NCI-H1417 treated with DMSO at 0.1 percent for 48 hours (cell line): ENCODE results near the gene FGF22.
"Not testable (repeated sequence)": the region's sequence is repeated elsewhere in the genome, so short reads cannot be mapped to it uniquely, and the experiment has no call there.

Source experiments
- DNase-seq: peaks from one replicate; lab custom pipeline; 2025; lab: John Stamatoyannopoulos, UW

FGF22 gene

DNA sequence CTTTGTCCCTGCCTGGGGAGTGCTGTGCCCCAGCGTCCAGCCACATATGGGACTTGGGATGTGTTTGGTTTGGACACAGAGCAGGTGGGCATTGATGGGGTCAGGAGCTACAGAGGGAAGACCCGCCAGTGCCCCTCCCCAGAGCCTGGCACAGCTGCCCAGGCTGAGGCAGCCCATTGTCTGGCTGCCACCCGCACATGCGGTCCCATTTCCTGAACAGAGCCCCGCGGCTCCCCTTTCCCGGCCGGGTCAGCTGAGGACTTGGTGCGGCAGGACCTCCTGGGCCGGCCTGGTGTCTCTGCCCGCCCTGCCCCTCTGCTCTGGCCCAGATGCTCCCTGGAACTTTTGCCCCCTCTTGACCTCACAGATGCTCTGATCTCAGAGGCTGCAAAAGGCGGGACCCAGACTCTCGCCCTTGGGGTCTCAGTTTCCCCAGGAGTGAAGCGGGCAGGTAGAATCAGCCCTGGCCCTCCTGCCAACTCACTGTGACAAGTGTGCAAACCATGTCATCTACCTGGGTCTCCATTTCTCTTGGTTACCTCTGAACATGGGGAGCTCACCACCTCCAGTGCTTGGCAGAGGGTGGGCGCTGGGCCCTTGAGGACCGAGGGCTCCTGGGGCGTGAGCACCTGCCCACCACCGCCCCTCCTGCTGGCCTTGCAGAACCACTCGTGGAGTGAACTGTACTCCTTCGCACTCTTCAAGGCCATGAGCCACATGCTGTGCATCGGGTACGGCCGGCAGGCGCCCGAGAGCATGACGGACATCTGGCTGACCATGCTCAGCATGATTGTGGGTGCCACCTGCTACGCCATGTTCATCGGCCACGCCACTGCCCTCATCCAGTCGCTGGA, 32.2 kb upstream of the FGF22 start:
- no peak for DNase-seq

DNA sequence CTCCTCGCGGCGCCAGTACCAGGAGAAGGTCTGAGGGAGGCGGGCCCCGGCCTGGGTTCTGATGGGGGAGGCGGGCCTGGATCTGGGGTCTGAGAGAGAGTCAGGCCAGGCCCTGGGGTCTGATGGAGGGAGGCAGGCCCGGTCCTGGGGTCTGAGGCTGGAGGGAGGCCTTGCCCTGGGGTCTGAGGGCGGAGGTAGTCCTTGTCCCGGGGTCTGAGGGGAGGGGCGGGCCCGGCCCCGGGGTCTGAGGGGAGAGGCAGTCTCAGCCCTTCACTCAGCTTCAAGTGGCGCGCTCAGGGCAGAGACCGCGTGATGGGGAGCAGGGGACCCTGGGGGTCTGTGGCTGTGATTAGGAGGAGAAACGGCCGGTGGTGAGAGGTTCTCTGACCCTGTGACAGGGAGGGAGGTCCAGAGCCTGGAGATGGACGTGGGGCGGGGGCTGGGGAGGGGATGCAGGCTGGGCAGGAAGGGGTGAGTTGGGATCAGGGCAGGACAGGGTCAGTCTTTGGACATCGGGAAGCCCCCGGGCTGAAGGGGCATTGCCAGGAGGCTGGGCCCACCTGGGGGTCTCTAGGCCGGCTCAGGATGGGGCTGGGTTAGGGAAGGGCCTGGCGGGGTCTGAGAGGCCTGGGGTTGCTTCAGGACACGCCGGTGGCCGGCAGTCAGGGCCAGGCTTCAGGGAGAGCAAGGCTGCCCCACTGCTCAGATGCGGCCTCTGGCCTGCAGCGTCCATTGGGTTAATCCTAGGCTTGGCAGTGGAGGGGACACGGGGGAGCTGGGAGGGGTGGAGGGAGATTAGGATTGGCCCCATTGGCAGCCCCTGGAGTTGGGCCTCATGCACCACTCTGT, 31.3 kb upstream of the FGF22 start:
- no peak for DNase-seq

DNA sequence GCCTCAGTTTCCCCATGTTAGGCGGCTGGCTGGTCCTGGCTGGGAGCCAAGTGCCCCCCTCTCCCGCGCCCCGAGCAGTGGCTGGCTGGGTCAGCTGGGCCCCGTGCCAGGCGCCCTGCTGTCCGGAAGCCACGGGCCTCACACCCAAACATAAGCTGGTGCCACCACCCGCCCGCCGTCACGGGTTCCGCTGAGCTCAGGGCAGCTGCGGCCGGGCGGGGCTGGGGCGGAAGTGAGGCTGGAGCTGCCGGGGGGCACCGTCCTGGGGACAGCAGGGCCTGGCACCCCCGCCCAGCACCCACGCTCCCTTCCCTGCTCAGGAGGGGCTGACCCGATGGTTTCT, 30.7 kb upstream of the FGF22 start:
- no peak for DNase-seq

DNA sequence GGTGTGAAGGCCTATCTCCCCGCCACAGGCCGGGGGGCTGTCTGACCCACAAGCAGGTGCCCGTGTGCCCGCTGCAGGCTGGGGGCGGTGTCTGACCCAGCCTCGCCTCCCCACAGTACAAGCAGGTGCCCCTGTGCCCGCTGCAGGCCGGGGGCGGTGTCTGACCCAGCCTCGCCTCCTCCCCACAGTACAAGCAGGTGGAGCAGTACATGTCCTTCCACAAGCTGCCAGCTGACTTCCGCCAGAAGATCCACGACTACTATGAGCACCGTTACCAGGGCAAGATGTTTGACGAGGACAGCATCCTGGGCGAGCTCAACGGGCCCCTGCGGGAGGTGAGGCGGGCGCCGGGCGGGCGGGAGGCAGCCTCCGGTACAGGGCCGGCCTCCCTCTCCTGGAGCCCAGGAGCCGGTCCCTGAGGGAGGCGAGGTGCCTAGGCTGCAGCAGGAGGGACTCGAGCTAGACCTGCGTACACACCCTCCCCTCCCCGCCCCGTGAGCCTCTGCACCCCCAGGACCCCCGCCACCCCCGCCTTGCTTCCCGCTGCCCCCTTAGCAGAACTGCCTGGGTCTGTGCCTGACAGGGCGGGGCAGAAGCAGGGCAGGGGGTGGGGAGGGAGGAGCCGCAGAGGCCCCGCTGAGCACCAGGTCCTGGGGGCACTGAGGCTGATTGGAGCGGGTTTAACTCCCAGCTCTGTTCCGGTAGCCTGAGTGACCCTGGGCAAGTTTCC, 29.4 kb upstream of the FGF22 start:
- no peak for DNase-seq

DNA sequence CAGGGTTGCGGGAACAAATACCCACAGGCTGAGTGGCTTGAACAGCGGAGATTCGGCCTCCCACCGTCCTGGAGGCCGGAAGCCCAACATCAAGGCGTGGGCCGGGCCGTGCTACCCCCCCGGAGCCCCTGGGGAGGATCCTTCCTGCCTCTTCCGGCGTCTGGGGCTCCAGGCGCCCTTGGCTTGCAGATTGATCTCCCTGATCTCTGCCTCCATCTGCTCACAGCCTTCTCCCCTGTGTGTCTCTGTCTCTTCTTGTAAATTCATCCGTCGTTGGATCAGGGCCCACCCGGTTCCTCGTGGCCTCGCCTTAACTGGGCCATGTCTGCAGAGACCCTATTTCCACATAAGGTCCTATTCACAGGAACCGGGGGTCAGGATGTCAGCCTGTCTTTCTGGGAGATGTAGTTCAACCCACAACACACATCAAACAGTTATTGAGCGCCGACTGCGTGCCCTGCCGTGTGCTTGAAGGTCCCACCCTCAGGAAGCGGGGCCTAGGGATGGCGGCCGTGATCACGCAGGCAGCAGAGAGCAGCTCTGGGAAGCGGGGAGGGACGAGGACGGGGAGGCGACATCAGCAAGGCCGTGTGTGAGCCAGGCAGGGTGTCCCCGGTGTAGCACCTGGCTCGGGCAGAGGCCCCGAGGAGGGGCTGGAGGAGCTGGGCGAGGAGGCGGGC, 28.7 kb upstream of the FGF22 start:
- no peak for DNase-seq

DNA sequence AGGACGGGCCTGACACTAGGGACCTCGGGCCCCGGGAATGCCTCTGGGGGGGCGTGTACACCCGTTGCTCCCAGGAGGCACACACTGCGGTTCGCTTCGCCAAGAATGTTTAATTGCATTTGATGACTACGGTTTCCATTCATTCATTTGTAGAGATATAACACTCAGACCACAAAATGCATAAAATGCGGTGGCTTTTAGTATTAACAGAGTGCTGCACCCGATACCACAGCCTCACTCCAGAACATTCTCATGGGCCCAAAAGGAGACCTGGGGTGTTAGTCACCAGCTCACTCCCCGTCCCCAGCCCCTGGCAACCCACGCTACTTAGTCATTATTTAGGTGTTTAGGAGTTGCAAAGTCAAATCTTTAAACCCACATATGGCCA, 28.2 kb upstream of the FGF22 start:
- no peak for DNase-seq

DNA sequence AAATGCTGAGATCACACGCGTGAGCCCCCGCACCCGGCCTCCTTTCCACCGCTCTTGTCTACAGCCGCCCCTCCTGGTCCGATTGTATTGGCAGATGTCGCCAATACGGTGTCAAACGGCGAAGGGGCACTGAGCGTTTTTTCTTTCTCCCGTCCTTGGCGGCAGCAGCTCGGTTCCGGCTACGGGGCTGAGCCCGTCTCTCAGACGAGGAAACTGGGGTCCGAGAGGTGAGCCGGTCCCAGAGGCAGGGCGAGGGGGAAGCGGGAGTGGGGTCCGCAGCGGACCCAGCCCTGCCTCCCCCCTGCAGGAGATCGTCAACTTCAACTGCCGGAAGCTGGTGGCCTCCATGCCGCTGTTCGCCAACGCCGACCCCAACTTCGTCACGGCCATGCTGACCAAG, 26.7 kb upstream of the FGF22 start:
- DNase-seq = no peak

DNA sequence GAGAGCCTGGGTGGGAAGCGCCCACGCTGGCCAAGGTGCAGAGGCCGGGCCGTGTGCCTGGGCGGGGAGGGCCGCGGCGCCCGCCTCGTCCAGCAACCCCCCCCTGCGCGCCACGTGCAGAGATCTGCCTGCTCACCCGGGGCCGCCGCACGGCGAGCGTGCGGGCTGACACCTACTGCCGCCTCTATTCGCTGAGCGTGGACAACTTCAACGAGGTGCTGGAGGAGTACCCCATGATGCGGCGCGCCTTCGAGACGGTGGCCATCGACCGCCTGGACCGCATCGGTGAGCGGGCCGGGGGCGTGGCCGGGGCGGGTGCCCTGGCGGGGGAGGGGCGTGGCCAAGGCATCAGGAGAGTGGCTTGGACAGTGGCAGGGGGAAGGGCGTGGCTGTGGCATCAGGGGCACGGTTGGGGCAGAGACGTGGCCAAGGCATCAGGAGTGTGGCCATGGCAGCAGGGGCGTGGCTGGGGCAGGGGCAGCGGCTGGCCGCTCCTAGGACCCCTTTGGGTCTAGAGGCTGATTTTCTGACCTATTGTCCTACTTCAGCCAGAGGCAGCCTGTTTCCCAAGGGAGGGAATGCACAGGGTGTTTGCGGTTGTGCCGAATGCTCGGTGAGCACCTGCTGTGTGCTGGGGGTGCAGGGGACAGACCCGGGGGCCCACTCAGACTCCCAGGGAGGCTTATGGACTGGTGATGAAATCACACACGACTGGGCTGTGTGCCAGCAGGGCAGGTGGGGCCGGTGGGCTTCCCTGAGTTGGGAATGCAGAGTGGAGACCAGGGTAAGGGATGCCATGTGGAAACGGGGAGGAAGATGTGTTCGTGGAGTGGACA, 25.7 kb upstream of the FGF22 start:
- DNase-seq = no peak

DNA sequence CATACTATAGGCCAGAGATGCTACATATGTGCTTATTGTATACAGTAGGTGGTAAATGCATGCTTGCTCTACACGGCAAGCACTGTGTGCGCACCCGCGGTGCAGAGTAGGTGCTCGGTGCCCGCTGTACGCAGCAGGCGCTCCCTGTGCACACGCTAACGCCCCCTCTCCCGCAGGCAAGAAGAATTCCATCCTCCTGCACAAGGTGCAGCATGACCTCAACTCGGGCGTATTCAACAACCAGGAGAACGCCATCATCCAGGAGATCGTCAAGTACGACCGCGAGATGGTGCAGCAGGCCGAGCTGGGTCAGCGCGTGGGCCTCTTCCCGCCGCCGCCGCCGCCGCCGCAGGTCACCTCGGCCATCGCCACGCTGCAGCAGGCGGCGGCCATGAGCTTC, 24.1 kb upstream of the FGF22 start:
- no peak for DNase-seq

DNA sequence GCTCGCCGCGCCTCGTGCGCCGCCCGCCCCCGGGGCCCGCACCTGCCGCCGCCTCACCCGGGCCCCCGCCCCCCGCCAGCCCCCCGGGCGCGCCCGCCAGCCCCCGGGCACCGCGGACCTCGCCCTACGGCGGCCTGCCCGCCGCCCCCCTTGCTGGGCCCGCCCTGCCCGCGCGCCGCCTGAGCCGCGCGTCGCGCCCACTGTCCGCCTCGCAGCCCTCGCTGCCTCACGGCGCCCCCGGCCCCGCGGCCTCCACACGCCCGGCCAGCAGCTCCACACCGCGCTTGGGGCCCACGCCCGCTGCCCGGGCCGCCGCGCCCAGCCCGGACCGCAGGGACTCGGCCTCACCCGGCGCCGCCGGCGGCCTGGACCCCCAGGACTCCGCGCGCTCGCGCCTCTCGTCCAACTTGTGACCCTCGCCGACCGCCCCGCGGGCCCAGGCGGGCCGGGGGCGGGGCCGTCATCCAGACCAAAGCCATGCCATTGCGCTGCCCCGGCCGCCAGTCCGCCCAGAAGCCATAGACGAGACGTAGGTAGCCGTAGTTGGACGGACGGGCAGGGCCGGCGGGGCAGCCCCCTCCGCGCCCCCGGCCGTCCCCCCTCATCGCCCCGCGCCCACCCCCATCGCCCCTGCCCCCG, 23.5 kb upstream of the FGF22 start:
- no peak for DNase-seq

DNA sequence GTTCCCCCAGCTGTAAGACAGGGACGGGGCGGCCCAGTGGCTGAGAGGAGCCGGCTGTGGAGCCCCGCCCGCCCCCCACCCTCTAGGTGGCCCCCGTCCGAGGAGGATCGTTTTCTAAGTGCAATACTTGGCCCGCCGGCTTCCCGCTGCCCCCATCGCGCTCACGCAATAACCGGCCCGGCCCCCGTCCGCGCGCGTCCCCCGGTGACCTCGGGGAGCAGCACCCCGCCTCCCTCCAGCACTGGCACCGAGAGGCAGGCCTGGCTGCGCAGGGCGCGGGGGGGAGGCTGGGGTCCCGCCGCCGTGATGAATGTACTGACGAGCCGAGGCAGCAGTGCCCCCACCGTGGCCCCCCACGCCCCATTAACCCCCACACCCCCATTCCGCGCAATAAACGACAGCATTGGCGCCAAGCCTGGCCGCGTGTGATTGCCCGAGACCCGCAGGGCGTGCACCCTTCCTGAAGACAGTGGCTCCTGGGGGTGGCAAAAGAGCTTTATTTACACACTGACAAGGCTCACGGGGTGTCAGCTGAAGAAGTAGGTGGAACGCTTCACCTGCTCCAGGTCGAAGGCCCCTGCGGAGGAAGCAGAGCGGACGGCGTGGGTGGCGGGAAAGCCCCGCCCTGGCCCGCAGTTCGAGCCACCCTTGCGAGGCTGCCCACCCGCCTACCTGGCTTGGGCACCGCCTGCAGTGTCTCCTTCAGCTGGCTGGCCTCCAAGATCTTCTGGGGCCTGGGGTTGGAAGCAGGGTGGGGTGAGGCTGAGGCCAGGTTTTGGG, 22.7 kb upstream of the FGF22 start:
- no peak for DNase-seq

DNA sequence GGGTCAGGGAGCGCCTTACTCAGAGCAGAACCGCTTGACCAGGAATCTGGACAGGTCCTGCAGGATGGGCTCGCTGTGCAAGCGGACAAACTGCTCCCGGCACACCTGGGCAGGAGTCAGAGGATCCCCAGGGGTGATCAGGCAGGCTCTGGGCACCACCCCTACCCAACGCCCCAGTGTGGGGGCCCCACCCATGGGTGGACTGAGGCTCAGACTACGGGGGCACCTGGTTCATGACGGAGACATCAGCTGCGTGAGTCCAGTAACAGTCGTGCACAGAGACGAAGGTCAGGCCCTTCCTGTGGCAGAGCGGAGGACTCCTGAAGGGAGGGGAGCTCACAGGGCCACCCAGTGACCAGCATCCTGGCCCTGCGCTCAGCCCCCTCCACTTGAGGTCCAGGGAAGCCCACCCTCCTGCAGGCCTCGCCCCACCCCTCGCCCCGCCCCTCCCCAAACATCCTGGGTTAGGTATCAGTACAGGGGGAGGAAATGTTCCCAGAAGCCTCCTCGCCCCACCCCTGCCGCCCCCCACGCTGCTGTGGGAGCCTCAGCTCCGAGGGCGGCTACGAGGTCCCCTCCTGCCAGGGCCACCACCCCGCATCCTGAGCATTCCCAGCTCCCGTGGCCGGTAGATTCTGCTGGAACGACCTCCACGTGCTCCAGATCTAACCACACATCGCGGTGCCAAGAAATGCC, 22.0 kb upstream of the FGF22 start:
- no peak for DNase-seq

DNA sequence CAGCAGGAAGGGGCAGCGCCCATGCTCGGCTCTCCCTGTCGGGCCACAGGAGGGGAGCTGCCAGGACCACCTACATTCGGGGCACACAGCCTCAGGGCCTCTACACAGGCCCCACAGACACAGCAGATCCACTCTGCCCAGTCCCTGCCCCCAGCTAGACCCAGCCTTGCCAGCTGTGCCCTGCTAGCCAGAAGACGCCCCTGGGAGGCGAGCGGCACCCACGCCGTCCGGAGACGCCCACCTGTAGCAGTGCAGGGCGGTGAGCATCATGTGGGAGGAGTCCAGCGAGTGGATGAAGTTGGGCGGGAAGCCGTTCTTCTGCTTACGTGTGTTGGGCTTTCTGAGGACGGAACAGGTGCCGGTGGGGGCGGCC, 21.4 kb upstream of the FGF22 start:
- no peak for DNase-seq

DNA sequence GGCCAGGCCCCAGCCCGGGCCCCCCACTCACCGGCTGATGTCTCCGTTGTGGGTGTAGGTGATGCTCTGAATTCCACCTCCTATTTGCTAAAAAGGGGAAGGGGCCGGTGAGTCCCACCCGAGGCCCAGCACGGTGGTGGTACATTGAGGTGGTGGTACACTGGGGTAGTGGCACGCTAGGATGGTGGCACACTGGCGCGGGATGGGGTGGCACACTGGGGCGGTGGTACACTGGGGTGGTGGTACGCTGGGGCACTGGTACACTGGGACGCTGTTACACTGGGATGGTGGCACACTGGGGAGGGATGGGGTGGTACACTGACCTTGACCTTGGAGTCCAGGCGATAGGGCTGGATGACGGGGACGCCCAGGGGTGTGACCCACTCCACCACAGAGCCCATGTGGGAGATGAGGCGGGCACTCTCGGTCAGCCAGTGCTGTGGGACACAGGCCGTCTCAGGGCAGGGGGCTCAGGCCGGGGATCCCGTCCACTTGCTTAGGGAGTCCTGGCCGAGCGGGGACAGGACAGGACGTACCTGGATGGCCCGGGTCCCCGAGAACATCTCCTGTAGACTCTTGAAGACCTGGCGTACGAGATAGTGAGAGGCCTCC, 20.9 kb upstream of the FGF22 start:
- no peak for DNase-seq

DNA sequence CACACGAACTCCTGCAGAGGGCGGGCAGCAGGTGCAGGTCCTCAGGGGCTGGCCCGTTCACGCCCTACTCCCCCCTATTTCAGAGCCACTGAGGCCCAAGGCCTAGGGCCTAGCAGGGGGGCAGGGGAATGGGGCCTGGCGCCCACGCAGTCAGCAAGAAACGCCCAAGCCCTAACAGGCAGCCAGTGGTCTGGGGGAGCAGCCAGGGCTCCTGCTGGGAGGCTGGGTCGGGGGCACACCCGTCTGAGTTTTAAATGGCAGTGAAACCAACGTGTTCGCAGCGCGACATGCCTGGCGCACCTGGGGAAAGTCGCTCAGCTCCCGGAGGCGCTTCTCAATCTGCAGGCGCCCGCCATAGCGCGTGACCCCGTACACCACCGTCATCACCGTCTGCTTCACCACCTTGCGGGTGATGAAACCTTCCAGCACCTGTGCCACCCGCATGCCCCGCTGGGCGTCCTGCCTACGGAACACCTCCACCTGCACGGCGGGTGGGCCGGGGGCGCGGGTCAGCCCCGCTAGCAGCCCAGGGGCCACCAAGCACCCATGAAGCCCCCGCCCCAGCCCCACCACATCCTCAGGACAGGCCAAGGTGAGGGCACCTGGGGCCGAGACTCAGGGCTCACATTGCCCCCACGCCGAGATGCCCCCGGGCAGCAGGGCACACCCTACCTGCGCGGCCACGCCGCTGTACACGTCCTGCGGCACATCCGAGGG, 20.2 kb upstream of the FGF22 start:
- no peak for DNase-seq

DNA sequence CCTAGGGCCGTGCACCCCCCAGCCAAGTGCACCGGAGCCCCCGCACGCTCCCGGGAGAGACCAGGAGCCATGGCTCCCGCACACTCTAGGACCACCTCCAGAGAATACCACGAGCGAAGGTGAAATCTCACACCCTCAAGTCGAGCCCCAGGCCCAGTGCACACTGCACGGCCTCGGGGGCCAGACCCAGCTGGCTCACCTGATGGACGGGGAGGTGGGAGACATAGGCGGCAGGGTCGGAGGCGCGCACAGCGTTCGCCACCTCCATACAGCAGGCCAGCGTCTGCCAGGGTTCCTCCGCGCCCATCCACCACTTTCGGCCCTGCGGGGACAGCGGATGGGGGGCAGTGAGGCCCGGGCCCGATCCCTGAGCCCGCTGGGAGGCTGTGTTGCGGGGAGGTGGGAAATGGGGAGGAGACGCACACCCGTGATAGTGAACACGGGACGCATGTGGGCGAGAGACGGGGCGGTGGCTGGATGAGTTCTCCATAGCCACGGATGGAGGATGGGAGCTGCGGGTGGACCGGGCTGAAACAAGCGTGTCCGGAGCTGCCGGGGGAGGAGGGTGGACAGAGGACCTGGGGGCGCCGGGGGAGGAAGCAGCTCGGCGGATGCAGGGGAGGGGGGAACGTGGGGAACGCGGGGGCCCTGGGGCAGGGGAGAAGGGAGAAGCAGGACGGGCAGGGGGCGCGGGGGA, 19.4 kb upstream of the FGF22 start:
- no peak for DNase-seq

DNA sequence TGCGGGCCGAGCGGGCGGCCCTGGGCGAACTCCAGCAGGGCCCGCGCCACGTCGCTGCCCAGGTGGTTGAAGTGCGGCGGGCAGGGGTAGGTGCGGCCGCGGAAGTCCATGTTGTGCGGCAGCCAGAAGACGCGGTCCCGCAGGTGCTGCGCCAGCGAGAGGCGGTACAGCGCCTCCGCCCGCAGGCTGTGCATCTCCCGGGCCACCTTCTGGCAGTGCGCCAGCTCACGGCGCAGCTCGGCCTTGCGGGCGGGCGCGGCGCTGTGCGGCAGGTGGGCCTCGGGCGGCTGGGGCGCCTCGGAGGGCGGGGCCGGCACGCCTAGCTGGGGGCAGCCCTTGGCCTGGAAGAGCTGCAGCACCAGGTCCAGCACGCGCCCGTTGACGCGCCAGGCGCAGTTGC, 18.5 kb upstream of the FGF22 start:
- not testable (repeated sequence) for DNase-seq

DNA sequence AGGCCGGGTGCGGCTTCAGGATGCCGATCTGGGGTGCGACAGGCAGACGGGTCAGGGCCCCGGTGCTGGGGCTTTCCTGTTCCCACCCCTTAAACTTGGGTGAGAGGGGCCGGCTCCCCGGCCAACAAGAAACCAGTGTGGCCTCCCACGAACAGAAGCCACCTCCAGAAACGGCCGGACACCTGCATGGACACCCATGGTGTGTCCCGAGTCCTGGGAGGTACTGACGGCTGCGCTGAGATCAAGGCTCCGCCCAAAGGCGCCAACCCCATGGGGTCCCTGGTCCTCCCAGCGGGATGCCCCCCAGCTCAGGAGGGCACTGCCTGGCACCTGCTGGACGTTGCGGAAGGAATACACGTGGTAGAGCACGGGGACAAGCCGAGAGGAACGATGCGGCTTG, 17.9 kb upstream of the FGF22 start:
- DNase-seq = no peak
